ENCODE data around the gene SLC10A7. TPM values are rescaled to one million over a fixed set of nuclear protein-coding genes. Genes with fewer than 3 reads are reported as not detected.

Gene SLC10A7
- total RNA-seq, 1 donor from 2014 or later: 6.1 TPM

- H3K27me3 ChIP-seq (ENCODE audit: control insufficient read depth, insufficient read depth, low read length): no peaks in the 10 kb centered on the region
- TF ChIP-seq CTCF (IDR thresholded peaks at IDR 0.05; ENCODE audit: insufficient read depth, low read length, poor library complexity, severe bottlenecking): no peak
- DNase-seq (ENCODE audit: low read depth): no peak
- H3K36me3 ChIP-seq (ENCODE audit: control insufficient read depth, insufficient read depth, low read length): no peaks in the 10 kb centered on the region
- H3K4me3 ChIP-seq (ENCODE audit: low read depth, low read length): no peak overlapping the region
Measured at GRCh38 chr4:146494143-146494542, 27.6 kb downstream of the SLC10A7 start.

GRCh38 chr4:146490106-146490505, 31.6 kb downstream of the SLC10A7 start:
- TF ChIP-seq CTCF (IDR thresholded peaks at IDR 0.05; ENCODE audit: insufficient read depth, low read length, poor library complexity, severe bottlenecking): no peak
- Histone ChIP-seq H3K36me3 (ENCODE audit: control insufficient read depth, insufficient read depth, low read length) (no peaks in the 10 kb centered on the region), H3K4me3 (ENCODE audit: low read depth, low read length) (no peak overlapping the region), H3K27me3 (ENCODE audit: control insufficient read depth, insufficient read depth, low read length) (no peaks in the 10 kb centered on the region)
- no peak for DNase-seq (ENCODE audit: low read depth)

GRCh38 chr4:146488495-146489174, 33.1 kb downstream of the SLC10A7 start:
- H3K36me3 ChIP-seq (ENCODE audit: control insufficient read depth, insufficient read depth, low read length): no peaks in the 10 kb centered on the region
- TF ChIP-seq CTCF (IDR thresholded peaks at IDR 0.05; ENCODE audit: insufficient read depth, low read length, poor library complexity, severe bottlenecking): no peak
- no peak for DNase-seq (ENCODE audit: low read depth)
- no peak overlapping the region for H3K4me3 ChIP-seq (ENCODE audit: low read depth, low read length)
- H3K27me3 ChIP-seq (ENCODE audit: control insufficient read depth, insufficient read depth, low read length): no peaks in the 10 kb centered on the region

- Histone ChIP-seq H3K36me3 (ENCODE audit: control insufficient read depth, insufficient read depth, low read length) (no peaks in the 10 kb centered on the region), H3K4me3 (ENCODE audit: low read depth, low read length) (no peak overlapping the region), H3K27me3 (ENCODE audit: control insufficient read depth, insufficient read depth, low read length) (no peaks in the 10 kb centered on the region)
- no peak for TF ChIP-seq CTCF (IDR thresholded peaks at IDR 0.05; ENCODE audit: insufficient read depth, low read length, poor library complexity, severe bottlenecking)
- no peak for DNase-seq (ENCODE audit: low read depth)
Measured at GRCh38 chr4:146486565-146486964, 35.2 kb downstream of the SLC10A7 start.

- no peak for TF ChIP-seq CTCF (IDR thresholded peaks at IDR 0.05; ENCODE audit: insufficient read depth, low read length, poor library complexity, severe bottlenecking)
- Histone ChIP-seq H3K27me3 (ENCODE audit: control insufficient read depth, insufficient read depth, low read length) (no peaks in the 10 kb centered on the region), H3K36me3 (ENCODE audit: control insufficient read depth, insufficient read depth, low read length) (no peaks in the 10 kb centered on the region), H3K4me3 (ENCODE audit: low read depth, low read length) (no peak overlapping the region)
- no peak for DNase-seq (ENCODE audit: low read depth)
Measured at GRCh38 chr4:146485968-146486367, 35.8 kb downstream of the SLC10A7 start.

GRCh38 chr4:146482788-146483187, 39.0 kb downstream of the SLC10A7 start:
- Histone ChIP-seq H3K36me3 (ENCODE audit: control insufficient read depth, insufficient read depth, low read length) (no peaks in the 10 kb centered on the region), H3K4me3 (ENCODE audit: low read depth, low read length) (no peak overlapping the region), H3K27me3 (ENCODE audit: control insufficient read depth, insufficient read depth, low read length) (no peaks in the 10 kb centered on the region)
- TF ChIP-seq CTCF (IDR thresholded peaks at IDR 0.05; ENCODE audit: insufficient read depth, low read length, poor library complexity, severe bottlenecking): no peak
- DNase-seq (ENCODE audit: low read depth): no peak

All from kidney epithelial cell (primary cell).